ENCODE data around the gene FAM83G. TPM values are rescaled to one million over a fixed set of nuclear protein-coding genes. Genes with fewer than 3 reads are reported as not detected.

Gene FAM83G
- total and polyA plus RNA-seq, 8 donors = 2.9 to 12.1 (median 3.6) TPM

GRCh38 chr17:18984273-18985114 lies 20.1 kb downstream of the FAM83G start:
- ATAC-seq = no peak
- peaks cover 0 to 29% of the 10 kb centered on the region in 2 donors for H3K36me3 ChIP-seq
- H3K27me3 ChIP-seq = no peaks in the 10 kb centered on the region
- DNase-seq = peak in 1 of 4 donors; percentile 61
- peaks cover 0 to 4% of the 10 kb centered on the region in 2 donors for H3K4me1 ChIP-seq
- no peak for TF ChIP-seq CTCF (IDR thresholded peaks at IDR 0.05)
- H3K27ac ChIP-seq = no peak overlapping the region
- intact Hi-C loops (cut with DNase I) = no loop called here
- H3K4me3 ChIP-seq = no peak overlapping the region
- H3K9me3 ChIP-seq = no peaks in the 10 kb centered on the region

GRCh38 chr17:18981642-18982424 lies 22.7 kb downstream of the FAM83G start:
- TF ChIP-seq CTCF (IDR thresholded peaks at IDR 0.05) = no peak
- Histone ChIP-seq H3K9me3 (no peaks in the 10 kb centered on the region), H3K4me1 (no peaks in the 10 kb centered on the region), H3K4me3 (no peak overlapping the region), H3K27me3 (no peaks in the 10 kb centered on the region), H3K36me3 (peaks cover 0 to 55% of the 10 kb centered on the region in 2 donors), H3K27ac (no peak overlapping the region)
- intact Hi-C loops (cut with DNase I) = no loop called here
- peak in 2 of 4 donors; percentile 37 to 81 for DNase-seq
- ATAC-seq = peak; percentile 39

GRCh38 chr17:18981335-18981641 lies 23.3 kb downstream of the FAM83G start:
- intact Hi-C loops (cut with DNase I) = no loop called here
- no peak for DNase-seq
- no peak overlapping the region for H3K4me3 ChIP-seq
- peaks cover 0 to 61% of the 10 kb centered on the region in 2 donors for H3K36me3 ChIP-seq
- H3K4me1 ChIP-seq = no peaks in the 10 kb centered on the region
- H3K9me3 ChIP-seq = no peaks in the 10 kb centered on the region
- TF ChIP-seq CTCF (IDR thresholded peaks at IDR 0.05) = no peak
- H3K27ac ChIP-seq = no peak overlapping the region
- H3K27me3 ChIP-seq = no peaks in the 10 kb centered on the region
- ATAC-seq = no peak

- no peak for ATAC-seq
- Histone ChIP-seq H3K4me1 (no peaks in the 10 kb centered on the region), H3K36me3 (peaks cover 0 to 57% of the 10 kb centered on the region in 2 donors), H3K9me3 (no peaks in the 10 kb centered on the region), H3K4me3 (no peak overlapping the region), H3K27me3 (no peaks in the 10 kb centered on the region), H3K27ac (no peak overlapping the region)
- DNase-seq = no peak
- TF ChIP-seq CTCF (IDR thresholded peaks at IDR 0.05) = no peak
- intact Hi-C loops (cut with DNase I) = no loop called here
These were observed 23.8 kb downstream of the FAM83G start for GRCh38 chr17:18980682-18981334.

GRCh38 chr17:18978655-18979054 lies 25.9 kb downstream of the FAM83G start:
- DNase-seq = no peak
- intact Hi-C loops (cut with DNase I) = no loop called here
- no peak overlapping the region for H3K4me3 ChIP-seq
- peaks cover 0 to 49% of the 10 kb centered on the region in 2 donors for H3K36me3 ChIP-seq
- TF ChIP-seq CTCF (IDR thresholded peaks at IDR 0.05) = no peak
- no peak for ATAC-seq
- no peaks in the 10 kb centered on the region for H3K9me3 ChIP-seq
- H3K27ac ChIP-seq = no peak overlapping the region
- no peaks in the 10 kb centered on the region for H3K4me1 ChIP-seq
- H3K27me3 ChIP-seq = no peaks in the 10 kb centered on the region

All from left lung (tissue), 10 donors.